H9 (cell line): ENCODE results near the gene ENGASE. TPM values are rescaled to one million over a fixed set of nuclear protein-coding genes. Genes with fewer than 3 reads are reported as not detected.

ENCODE experiments used
- DNase-seq: peaks from one replicate; pipeline ENCODE4 v3.0.0-alpha.2; 2017
- H2AFZ ChIP-seq: one replicate; pipeline ENCODE4 v1.6.1; 2013; ENCODE audit warnings: mild to moderate bottlenecking, low read length, control low read depth, moderate library complexity
- H2AK5ac ChIP-seq: 2 replicates; pipeline ENCODE4 v1.6.1; 2013; ENCODE audit warnings: low read length, control low read depth, mixed read lengths; ENCODE audit not compliant: insufficient read length
- H2BK120ac ChIP-seq: one replicate; pipeline ENCODE4 v1.6.1; 2013; ENCODE audit warnings: low read depth, mild to moderate bottlenecking, low read length, control low read depth, inconsistent platforms; ENCODE audit not compliant: poor library complexity, severe bottlenecking
- H2BK12ac ChIP-seq: 2 replicates; pipeline ENCODE4 v1.6.1; 2013; ENCODE audit warnings: low read length, control low read depth, mixed read lengths, low read depth; ENCODE audit not compliant: insufficient read length
- H2BK15ac ChIP-seq: 2 replicates; pipeline ENCODE4 v1.6.1; 2013; ENCODE audit warnings: low read depth, low read length, control low read depth
- H2BK20ac ChIP-seq: one replicate; pipeline ENCODE4 v1.6.1; 2013; ENCODE audit warnings: low read depth, mild to moderate bottlenecking, low read length, control low read depth, inconsistent platforms; ENCODE audit not compliant: poor library complexity, severe bottlenecking
- H2BK5ac ChIP-seq: 2 replicates; pipeline ENCODE4 v1.6.1; 2013; ENCODE audit warnings: low read length, control low read depth, mixed read lengths; ENCODE audit not compliant: insufficient read length
- H3K14ac ChIP-seq: 2 replicates; pipeline ENCODE4 v1.6.1; 2013; ENCODE audit warnings: low read length, control low read depth; ENCODE audit not compliant: insufficient read depth
- H3K18ac ChIP-seq: 2 replicates; pipeline ENCODE4 v1.6.1; 2013; ENCODE audit warnings: low read depth, mild to moderate bottlenecking, mixed read lengths, low read length, control low read depth; ENCODE audit not compliant: insufficient read length
- H3K23ac ChIP-seq: 2 replicates; pipeline ENCODE4 v1.6.1; 2013; ENCODE audit warnings: low read length, control low read depth, mixed read lengths, low read depth; ENCODE audit not compliant: insufficient read length
- H3K23me2 ChIP-seq: 2 replicates; pipeline ENCODE4 v1.6.1; 2013; ENCODE audit warnings: low read depth, mild to moderate bottlenecking, mixed read lengths, low read length, control low read depth; ENCODE audit not compliant: insufficient read length, poor library complexity, severe bottlenecking
- H3K27ac ChIP-seq: 2 replicates; pipeline ENCODE4 v1.5.1; 2013; ENCODE audit warnings: low read length, control low read depth, mixed read lengths, low read depth; ENCODE audit not compliant: insufficient read length
- H3K27me3 ChIP-seq: 2 replicates; pipeline ENCODE4 v1.6.1; 2013; ENCODE audit warnings: low read length, control low read depth, inconsistent platforms; ENCODE audit not compliant: insufficient read depth
- H3K4ac ChIP-seq: 2 replicates; pipeline ENCODE4 v1.6.1; 2013; ENCODE audit warnings: low read depth, mild to moderate bottlenecking, control low read depth, inconsistent platforms, low read length, moderate library complexity
- H3K4me1 ChIP-seq: 2 replicates; pipeline ENCODE4 v1.6.1; 2013; ENCODE audit warnings: low read length, control low read depth, inconsistent platforms; ENCODE audit not compliant: insufficient read depth
- H3K4me2 ChIP-seq: 2 replicates; pipeline ENCODE4 v1.6.1; 2013; ENCODE audit warnings: low read length, control low read depth, mixed read lengths; ENCODE audit not compliant: insufficient read length, insufficient read depth
- H3K56ac ChIP-seq: 2 replicates; pipeline ENCODE4 v1.6.1; 2013; ENCODE audit warnings: low read depth, mild to moderate bottlenecking, mixed read lengths, low read length, control low read depth; ENCODE audit not compliant: insufficient read length
- H3K79me1 ChIP-seq: 2 replicates; pipeline ENCODE4 v1.6.1; 2013; ENCODE audit warnings: low read depth, mild to moderate bottlenecking, moderate library complexity, low read length, control low read depth, inconsistent platforms; ENCODE audit not compliant: insufficient read depth, poor library complexity, severe bottlenecking
- H3K79me2 ChIP-seq: 2 replicates; pipeline ENCODE4 v1.6.1; 2013; ENCODE audit warnings: low read length, control low read depth, inconsistent platforms; ENCODE audit not compliant: insufficient read depth
- H3K9ac ChIP-seq: 2 replicates; pipeline ENCODE4 v1.6.1; 2013; ENCODE audit warnings: low read length, control low read depth, mixed read lengths; ENCODE audit not compliant: insufficient read length; ENCODE audit errors: extremely low read depth
- H3K9me3 ChIP-seq: one replicate; pipeline ENCODE4 v1.6.1; 2013; ENCODE audit warnings: low read depth, low read length, inconsistent platforms; ENCODE audit not compliant: control insufficient read depth
- H3T11ph ChIP-seq: one replicate; pipeline ENCODE4 v1.6.1; 2013; ENCODE audit warnings: mild to moderate bottlenecking, low read length, control low read depth, inconsistent platforms
- H4K20me1 ChIP-seq: one replicate; pipeline ENCODE4 v1.6.1; 2013; ENCODE audit not compliant: control insufficient read depth, insufficient read length, insufficient read depth
- H4K5ac ChIP-seq: 2 replicates; pipeline ENCODE4 v1.6.1; 2013; ENCODE audit warnings: low read depth, mild to moderate bottlenecking, mixed read lengths, low read length, control low read depth; ENCODE audit not compliant: insufficient read length
- H4K8ac ChIP-seq: replicated peaks from 2 replicates; pipeline ENCODE4 v1.6.1; 2013; ENCODE audit warnings: low read length, control low read depth, mixed read lengths, low read depth; ENCODE audit not compliant: insufficient read length
- H4K91ac ChIP-seq: 2 replicates; pipeline ENCODE4 v1.6.1; 2013; ENCODE audit warnings: low read depth, mild to moderate bottlenecking, moderate library complexity, mixed read lengths, low read length, control low read depth; ENCODE audit not compliant: insufficient read length
- H3K27ac Mint-ChIP-seq, 3 experiments: 2 replicates in 2 of 3; 3 replicates in 1 of 3; pipeline ENCODE4 v1.8.0; 2020 to 2021; ENCODE audit warnings: mixed read lengths in 3 of 3, mild to moderate bottlenecking in 1 of 3, moderate library complexity in 1 of 3
- H3K27me3 Mint-ChIP-seq: 2 replicates; pipeline ENCODE4 v1.8.0; 2021; ENCODE audit warnings: low read depth, mild to moderate bottlenecking, moderate library complexity, mixed read lengths
- H3K36me3 Mint-ChIP-seq, 3 experiments: 2 replicates in 2 of 3; 3 replicates in 1 of 3; pipeline ENCODE4 v1.8.0; 2020 to 2021; ENCODE audit warnings: low read depth in 3 of 3, mixed read lengths in 3 of 3; ENCODE audit not compliant: insufficient read depth in 1 of 3
- H3K4me1 Mint-ChIP-seq, 2 experiments: 2 replicates each; pipeline ENCODE4 v1.8.0; 2020; ENCODE audit warnings: mixed read lengths in 2 of 2
- H3K4me3 Mint-ChIP-seq, 2 experiments: 2 replicates in 1 of 2; 3 replicates in 1 of 2; pipeline ENCODE4 v1.8.0; 2020 to 2021; ENCODE audit warnings: mild to moderate bottlenecking in 2 of 2, mixed read lengths in 2 of 2, moderate library complexity in 1 of 2
- H3K9me3 Mint-ChIP-seq, 2 experiments: 2 replicates in 1 of 2; 3 replicates in 1 of 2; pipeline ENCODE4 v1.8.0; 2020; ENCODE audit warnings: mild to moderate bottlenecking in 2 of 2, mixed read lengths in 2 of 2, moderate library complexity in 1 of 2
- WGBS: extraction: QIAGEN DNeasy Blood & Tissue Kit; methylation state at CpG from one replicate; pipeline ENCODE4 v1.1.7; 2013; ENCODE audit warnings: missing lambda C conversion rate, low lambda C conversion rate, mixed read lengths; ENCODE audit not compliant: insufficient read length; ENCODE audit errors: extremely low coverage; 5-methylcytosine and 5-hydroxymethylcytosine counted together
- total RNA-seq: library from RNA; stranded (reverse); gene quantifications from 2 replicates; pipeline ENCODE4 v1.2.1, GENCODE V29; 2021
- TF ChIP-seq, protein P1 (sequence below): fragments of 200-600 bp; sonication (generic); conservative IDR thresholded peaks from 3 replicates; pipeline ENCODE4 v1.8.0; 2021; ENCODE audit warnings: antibody characterized with exemption, mild to moderate bottlenecking

ENGASE gene
- total RNA-seq, 1 experiment from 2014 or later: 20.6 TPM

DNA sequence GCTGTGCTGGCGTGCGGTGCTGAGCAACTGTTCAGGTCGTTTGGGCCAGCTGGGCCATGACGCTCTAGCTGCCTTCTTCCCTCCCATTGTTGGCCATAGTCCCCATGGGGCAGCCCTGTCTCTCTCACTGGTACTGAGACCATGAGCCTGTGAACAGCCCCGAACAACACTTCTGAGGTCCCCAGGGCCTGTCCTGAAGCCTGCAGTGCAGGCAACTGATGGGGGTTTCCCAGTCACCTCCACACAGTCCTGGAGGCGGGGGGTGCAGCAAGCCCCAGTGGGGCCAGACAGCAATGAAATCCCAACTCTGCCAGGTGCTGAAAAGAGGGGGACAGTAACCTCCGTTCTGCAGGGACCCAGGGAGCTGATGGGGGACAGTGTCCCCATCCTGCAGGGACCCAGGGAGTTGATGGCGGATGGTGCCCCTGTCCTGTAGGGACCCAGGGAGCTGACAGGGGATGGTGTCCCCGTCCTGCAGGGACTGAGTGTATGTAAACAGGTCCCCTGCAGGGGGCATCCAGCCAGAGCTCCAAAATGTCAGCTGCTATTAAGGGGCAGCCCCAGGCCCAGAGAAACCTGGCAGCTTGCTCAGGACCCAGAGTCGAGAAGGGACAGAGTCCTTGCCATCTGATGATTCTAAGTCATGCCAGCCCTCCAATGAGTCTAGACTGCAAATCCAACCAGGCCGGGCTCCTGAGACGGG lies 30.4 kb downstream of the ENGASE start:
- H3K4ac ChIP-seq: no peak overlapping the region
- peak overlapping the region in 1 of 3 experiments; percentile 44; a peak in 1 of 7 replicates for H3K27ac Mint-ChIP-seq
- H2BK5ac ChIP-seq: no peak overlapping the region

More for the DNA sequence above, 30.4 kb downstream of the ENGASE start:
- Histone ChIP-seq H3K27me3 (no peaks in the 10 kb centered on the region), H3K23ac (no peak overlapping the region), H3K79me2 (no peaks in the 10 kb centered on the region), H4K91ac (no peak overlapping the region), H3K27ac (no peak overlapping the region), H3K79me1 (no peaks in the 10 kb centered on the region), H3K14ac (no peak overlapping the region; the same call in 1 of the 2 replicates), H2AK5ac (no peak overlapping the region), H2AFZ (no peak overlapping the region), H3K18ac (no peak overlapping the region), H3K4me1 (no peaks in the 10 kb centered on the region), H4K8ac (no peak overlapping the region), H3K56ac (no peak overlapping the region), H3K23me2 (no peaks in the 10 kb centered on the region), H2BK120ac (no peak overlapping the region), H4K5ac (no peak overlapping the region), H2BK20ac (no peak overlapping the region), H3K9me3 (no peaks in the 10 kb centered on the region), H3K4me2 (no peak overlapping the region), H3K9ac (no peak overlapping the region), H2BK12ac (no peak overlapping the region), H4K20me1 (no peaks in the 10 kb centered on the region), H3T11ph (no peak overlapping the region), H2BK15ac (no peak overlapping the region)
- H3K27me3 Mint-ChIP-seq: no peaks in the 10 kb centered on the region
- peaks cover 0 to 10% of the 10 kb centered on the region in 2 experiments; a peak in 1 of 4 replicates for H3K4me1 Mint-ChIP-seq
- no peaks in the 10 kb centered on the region for H3K36me3 Mint-ChIP-seq
- TF ChIP-seq, protein P1, sequence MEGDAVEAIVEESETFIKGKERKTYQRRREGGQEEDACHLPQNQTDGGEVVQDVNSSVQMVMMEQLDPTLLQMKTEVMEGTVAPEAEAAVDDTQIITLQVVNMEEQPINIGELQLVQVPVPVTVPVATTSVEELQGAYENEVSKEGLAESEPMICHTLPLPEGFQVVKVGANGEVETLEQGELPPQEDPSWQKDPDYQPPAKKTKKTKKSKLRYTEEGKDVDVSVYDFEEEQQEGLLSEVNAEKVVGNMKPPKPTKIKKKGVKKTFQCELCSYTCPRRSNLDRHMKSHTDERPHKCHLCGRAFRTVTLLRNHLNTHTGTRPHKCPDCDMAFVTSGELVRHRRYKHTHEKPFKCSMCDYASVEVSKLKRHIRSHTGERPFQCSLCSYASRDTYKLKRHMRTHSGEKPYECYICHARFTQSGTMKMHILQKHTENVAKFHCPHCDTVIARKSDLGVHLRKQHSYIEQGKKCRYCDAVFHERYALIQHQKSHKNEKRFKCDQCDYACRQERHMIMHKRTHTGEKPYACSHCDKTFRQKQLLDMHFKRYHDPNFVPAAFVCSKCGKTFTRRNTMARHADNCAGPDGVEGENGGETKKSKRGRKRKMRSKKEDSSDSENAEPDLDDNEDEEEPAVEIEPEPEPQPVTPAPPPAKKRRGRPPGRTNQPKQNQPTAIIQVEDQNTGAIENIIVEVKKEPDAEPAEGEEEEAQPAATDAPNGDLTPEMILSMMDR: no peak
- no peaks in the 10 kb centered on the region for H3K9me3 Mint-ChIP-seq
- DNase-seq: no peak
- no CpG with 5 or more reads among the region's 12 CpGs for WGBS
- H3K4me3 Mint-ChIP-seq: no peak overlapping the region
